PC-3 (cell line): ENCODE measurements around the gene STRADA. TPM values are rescaled to one million over a fixed set of nuclear protein-coding genes. Genes with fewer than 3 reads are reported as not detected.
A peak's percentile ranks its signal among the peaks of the same experiment; 100 is the strongest.

ENCODE experiments used
- ATAC-seq: fragments of 200-7000 bp; cut with Tn5 transposase; 2 replicates; pipeline ENCODE4 v1.9.1; 2020; ENCODE audit warnings: mild to moderate bottlenecking, moderate library complexity
- BruUV-seq: library from RNA; stranded (reverse); fragments of 400-500 nt; replicated peaks from 2 replicates; lab custom pipeline; 2021; lab: Mats Ljungman, UMichigan
- CTCF ChIA-PET: fragments of 300-600 bp; sonication (Branson Sonifier 250); formaldehyde crosslinking; loops from one replicate; lab custom pipeline; 2022; ENCODE audit warnings: antibody characterized with exemption; lab: Charles Lee
- POLR2A ChIA-PET: fragments of 300-600 bp; sonication (Branson Sonifier 250); formaldehyde crosslinking; loops from one replicate; lab custom pipeline; 2022; ENCODE audit warnings: antibody characterized with exemption; ENCODE audit not compliant: unreplicated experiment; lab: Charles Lee
- DNase-seq: peaks from one replicate; pipeline ENCODE4 v3.0.0-alpha.2; 2015
- H2AFZ ChIP-seq: fragments of 300-600 bp; sonication (generic); 2 replicates; pipeline ENCODE4 v1.6.0; 2016; ENCODE audit warnings: antibody characterized with exemption, low read length
- H3F3A ChIP-seq: fragments of 300-600 bp; sonication (generic); one replicate; pipeline ENCODE4 v1.6.0; 2017; ENCODE audit warnings: antibody characterized with exemption, low read length, control low read depth, mild to moderate bottlenecking; ENCODE audit not compliant: unreplicated experiment
- H3K27ac ChIP-seq: fragments of 300-600 bp; sonication (generic); 2 replicates; pipeline ENCODE4 v1.5.1; 2016; ENCODE audit warnings: mild to moderate bottlenecking, low read length
- H3K27me3 ChIP-seq: fragments of 300-600 bp; sonication (generic); 2 replicates; pipeline ENCODE4 v1.6.1; 2016; ENCODE audit warnings: low read length, mixed read lengths
- H3K36me3 ChIP-seq: fragments of 300-600 bp; sonication (generic); 2 replicates; pipeline ENCODE4 v1.6.1; 2016; ENCODE audit warnings: low read depth, mixed run types, low read length, mixed read lengths
- H3K4me1 ChIP-seq: fragments of 300-600 bp; sonication (generic); 2 replicates; pipeline ENCODE4 v1.5.1; 2016; ENCODE audit warnings: low read length; ENCODE audit not compliant: insufficient read depth
- H3K4me2 ChIP-seq: fragments of 300-600 bp; sonication (generic); 2 replicates; pipeline ENCODE4 v1.6.0; 2016; ENCODE audit warnings: low read length
- H3K4me3 ChIP-seq: fragments of 300-600 bp; sonication (generic); 2 replicates; pipeline ENCODE4 v1.5.1; 2016; ENCODE audit warnings: mild to moderate bottlenecking, low read length, mixed read lengths
- H3K79me2 ChIP-seq: fragments of 300-600 bp; sonication (generic); 2 replicates; pipeline ENCODE4 v1.6.1; 2017; ENCODE audit warnings: low read length, mixed read lengths
- H3K9ac ChIP-seq: fragments of 300-600 bp; sonication (generic); 2 replicates; pipeline ENCODE4 v1.6.0; 2016; ENCODE audit warnings: mild to moderate bottlenecking, low read length
- H3K9me2 ChIP-seq: fragments of 300-600 bp; sonication (generic); replicated peaks from 2 replicates; pipeline ENCODE4 v1.6.1; 2016; ENCODE audit warnings: mixed run types, low read length, mixed read lengths
- H3K9me3 ChIP-seq: fragments of 300-600 bp; sonication (generic); 2 replicates; pipeline ENCODE4 v1.6.1; 2016; ENCODE audit warnings: low read length, mixed read lengths
- H4K20me1 ChIP-seq: fragments of 300-600 bp; sonication (generic); 2 replicates; pipeline ENCODE4 v1.6.1; 2016; ENCODE audit warnings: low read length, mixed read lengths
- CTCF ChIP-seq: fragments of 300-600 bp; sonication (generic); conservative IDR thresholded peaks from 2 replicates; pipeline ENCODE4 v1.5.1; 2017; ENCODE audit warnings: antibody characterized with exemption, low read depth, mild to moderate bottlenecking, low read length
- EZH2 ChIP-seq: fragments of 300-600 bp; sonication (generic); IDR thresholded peaks from one replicate; pipeline ENCODE4 v1.6.1; 2017; ENCODE audit warnings: antibody characterized with exemption, mild to moderate bottlenecking, low read length; ENCODE audit not compliant: unreplicated experiment
- EZH2phosphoT487 ChIP-seq: fragments of 300-600 bp; sonication (generic); IDR thresholded peaks from 2 replicates; pipeline ENCODE4 v1.6.1; 2018; ENCODE audit warnings: mild to moderate bottlenecking, antibody characterized with exemption, low read length, borderline replicate concordance
- intact Hi-C: fragments of 100-400 bp; cut with micrococcal nuclease; formaldehyde crosslinking; loops from 2 replicates; pipeline ENCODE4 v1.9.0; 2023
- total RNA-seq: library from RNA; depleted of rRNA; stranded (reverse); fragments of >200 nt; gene quantifications from 2 replicates; pipeline ENCODE4 v1.2.3, GENCODE V29; 2014

Gene STRADA
- total RNA-seq, 1 experiment from 2014 or later: 17.9 TPM

GRCh38 chr17:63701868-63702720, 39.5 kb downstream of the STRADA start:
- peaks cover 7% of the 10 kb centered on the region; the same call in 1 of the 2 replicates for H3K4me1 ChIP-seq
- POLR2A ChIA-PET: interaction anchor here (0.6 kb wide), 2 partner anchors 100 to 298 kb away, joined by 6 to 7 read pairs; no protein-coding TSS in a partner anchor
- TF ChIP-seq EZH2phosphoT487: no peak
- no peaks in the 10 kb centered on the region for H4K20me1 ChIP-seq
- no peak for DNase-seq
- H3K9me3 ChIP-seq: no peaks in the 10 kb centered on the region
- intact Hi-C loops: no loop called here
- CTCF ChIA-PET: no interaction called here
- H3K9me2 ChIP-seq: no peaks in the 10 kb centered on the region
- no peaks in the 10 kb centered on the region for H3K79me2 ChIP-seq
- H3K4me2 ChIP-seq: no peak overlapping the region
- no peak overlapping the region for H3K4me3 ChIP-seq
- no peaks in the 10 kb centered on the region for H3F3A ChIP-seq
- BruUV-seq: no TSS peak
- H3K9ac ChIP-seq: no peak overlapping the region
- H3K36me3 ChIP-seq: no peaks in the 10 kb centered on the region
- H3K27ac ChIP-seq: no peak overlapping the region
- ATAC-seq: peak; percentile 11; the same call in 1 of the 2 replicates
- no peak overlapping the region for H2AFZ ChIP-seq
- no peaks in the 10 kb centered on the region for H3K27me3 ChIP-seq

- intact Hi-C loops: no loop called here
- Histone ChIP-seq H2AFZ (no peak overlapping the region), H3K4me3 (no peak overlapping the region), H3K4me2 (no peak overlapping the region), H3K79me2 (no peaks in the 10 kb centered on the region), H3K27me3 (no peaks in the 10 kb centered on the region), H3K9me3 (no peaks in the 10 kb centered on the region), H3K9me2 (no peaks in the 10 kb centered on the region), H3K27ac (no peak overlapping the region), H4K20me1 (no peaks in the 10 kb centered on the region), H3K36me3 (no peaks in the 10 kb centered on the region), H3F3A (no peaks in the 10 kb centered on the region), H3K4me1 (peaks cover 7% of the 10 kb centered on the region; the same call in 1 of the 2 replicates), H3K9ac (no peak overlapping the region)
- DNase-seq (no peak), ATAC-seq (no peak)
- TF ChIP-seq EZH2phosphoT487 (no peak), EZH2 (no peak), CTCF (no peak)
- no TSS peak for BruUV-seq
- POLR2A ChIA-PET: no interaction called here
- CTCF ChIA-PET: no interaction called here
Measured at GRCh38 chr17:63701456-63701820, 40.2 kb downstream of the STRADA start.

- H3K4me3 ChIP-seq: peak overlapping the region; percentile 75; the same call in 1 of the 2 replicates
- H4K20me1 ChIP-seq: no peaks in the 10 kb centered on the region
- H3K36me3 ChIP-seq: no peaks in the 10 kb centered on the region
- H3K9me3 ChIP-seq: no peaks in the 10 kb centered on the region
- no peaks in the 10 kb centered on the region for H3K27me3 ChIP-seq
- H3K79me2 ChIP-seq: no peaks in the 10 kb centered on the region
- DNase-seq (no peak), ATAC-seq (no peak)
- peak overlapping the region; percentile 51; the same call in 1 of the 2 replicates for H2AFZ ChIP-seq
- TF ChIP-seq CTCF (no peak), EZH2phosphoT487 (no peak), EZH2 (no peak)
- H3F3A ChIP-seq: no peaks in the 10 kb centered on the region
- peak overlapping the region; percentile 79 for H3K4me2 ChIP-seq
- intact Hi-C loops: no loop called here
- POLR2A ChIA-PET: no interaction called here
- peaks cover 7% of the 10 kb centered on the region; the same call in 1 of the 2 replicates for H3K4me1 ChIP-seq
- no peaks in the 10 kb centered on the region for H3K9me2 ChIP-seq
- CTCF ChIA-PET: no interaction called here
- no peak overlapping the region for H3K27ac ChIP-seq
- no peak overlapping the region for H3K9ac ChIP-seq
- no TSS peak for BruUV-seq
Measured at GRCh38 chr17:63700528-63701455, 40.8 kb downstream of the STRADA start.
